ENCODE results near the gene BAHD1. TPM values are rescaled to one million over a fixed set of nuclear protein-coding genes. Genes with fewer than 3 reads are reported as not detected.

BAHD1 gene
- total RNA-seq, 1 donor from 2014 or later, result 26.5 TPM

DNA sequence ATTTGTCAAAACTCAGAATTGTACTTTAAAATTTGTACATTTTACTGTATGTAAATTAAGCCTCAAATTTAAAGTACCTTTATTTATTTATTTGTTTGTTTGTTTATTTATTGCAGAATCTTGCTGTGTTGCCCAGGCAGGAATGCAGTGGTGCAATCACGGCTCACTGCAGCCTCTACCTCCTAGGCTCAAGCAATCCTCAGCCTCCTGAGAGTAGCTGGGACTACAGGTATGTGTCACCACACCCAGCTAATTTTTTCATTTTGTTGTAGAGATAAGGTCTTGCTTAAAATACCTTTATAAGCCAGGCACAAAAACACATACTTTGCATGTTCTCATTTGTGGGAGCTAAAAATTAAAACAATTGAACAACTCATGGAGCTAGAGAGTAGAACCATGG is 67.5 kb downstream of the BAHD1 start:
- intact Hi-C loops (cut with micrococcal nuclease), result loop anchor here (5.0 kb wide), 1 partner anchor 166 kb away; the partner anchor contains the start of gene CCDC9B
- no peaks in the 10 kb centered on the region for H3K9me3 Mint-ChIP-seq
- DNase-seq (ENCODE audit: low spot score), result no peak
- no peak overlapping the region for H3K27ac Mint-ChIP-seq
- H3K27me3 Mint-ChIP-seq (ENCODE audit: insufficient read depth), result peaks cover 73% of the 10 kb centered on the region
- H3K4me1 Mint-ChIP-seq (ENCODE audit: low read depth), result peaks cover 33% of the 10 kb centered on the region
- no peak overlapping the region for H3K4me3 Mint-ChIP-seq
- no peaks in the 10 kb centered on the region for H3K36me3 Mint-ChIP-seq (ENCODE audit: low read depth)

DNA sequence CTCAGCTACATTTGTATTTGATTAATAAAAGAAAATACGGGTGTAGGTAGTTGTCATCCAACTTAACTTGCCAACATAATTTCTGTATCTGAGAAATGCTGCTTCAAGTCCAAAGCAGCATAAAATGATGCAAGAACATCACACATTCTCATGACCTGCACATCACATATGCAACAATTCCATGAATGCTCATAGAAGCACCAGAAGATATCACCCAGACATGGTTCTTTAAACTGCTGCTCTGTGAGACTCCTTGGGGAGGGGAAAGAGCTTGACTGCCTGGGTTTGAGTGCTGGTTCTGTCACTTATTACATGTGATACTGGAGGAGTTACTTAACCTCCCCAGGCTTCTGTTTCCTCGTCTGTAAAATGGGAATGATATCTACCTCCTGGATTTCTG is 69.4 kb downstream of the BAHD1 start:
- no peak overlapping the region for H3K4me3 Mint-ChIP-seq
- no peak overlapping the region for H3K27ac Mint-ChIP-seq
- intact Hi-C loops (cut with micrococcal nuclease), result no loop called here
- H3K9me3 Mint-ChIP-seq, result no peaks in the 10 kb centered on the region
- peaks cover 33% of the 10 kb centered on the region for H3K4me1 Mint-ChIP-seq (ENCODE audit: low read depth)
- peaks cover 65% of the 10 kb centered on the region for H3K27me3 Mint-ChIP-seq (ENCODE audit: insufficient read depth)
- DNase-seq (ENCODE audit: low spot score), result no peak
- no peaks in the 10 kb centered on the region for H3K36me3 Mint-ChIP-seq (ENCODE audit: low read depth)

DNA sequence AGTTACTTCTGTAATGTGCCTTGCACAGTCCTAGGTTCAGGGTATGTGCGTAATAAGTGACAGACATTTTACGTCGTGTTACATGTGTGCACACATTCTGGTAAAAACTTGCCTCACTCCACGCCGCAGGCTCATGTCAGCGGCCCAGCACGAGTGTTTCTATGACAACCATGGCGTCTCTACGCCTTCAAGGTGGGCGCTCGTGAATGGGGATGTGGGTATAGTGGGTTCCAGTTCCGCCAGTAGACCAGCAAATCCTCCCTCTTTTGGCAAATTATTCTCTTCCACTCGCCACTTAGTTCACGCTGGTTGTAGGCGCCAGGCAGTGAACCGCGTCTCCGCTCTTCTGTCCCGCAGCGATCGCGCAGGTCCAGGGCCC is 70.3 kb downstream of the BAHD1 start:
- H3K36me3 Mint-ChIP-seq (ENCODE audit: low read depth), result no peaks in the 10 kb centered on the region
- no peak overlapping the region for H3K27ac Mint-ChIP-seq
- DNase-seq (ENCODE audit: low spot score), result no peak
- peak overlapping the region; percentile 78 for H3K4me3 Mint-ChIP-seq
- H3K27me3 Mint-ChIP-seq (ENCODE audit: insufficient read depth), result peaks cover 65% of the 10 kb centered on the region
- no peaks in the 10 kb centered on the region for H3K9me3 Mint-ChIP-seq
- peaks cover 33% of the 10 kb centered on the region for H3K4me1 Mint-ChIP-seq (ENCODE audit: low read depth)
- intact Hi-C loops (cut with micrococcal nuclease), result loop anchor here (1.0 kb wide), 1 partner anchor 8 kb away; no protein-coding TSS in a partner anchor

DNA sequence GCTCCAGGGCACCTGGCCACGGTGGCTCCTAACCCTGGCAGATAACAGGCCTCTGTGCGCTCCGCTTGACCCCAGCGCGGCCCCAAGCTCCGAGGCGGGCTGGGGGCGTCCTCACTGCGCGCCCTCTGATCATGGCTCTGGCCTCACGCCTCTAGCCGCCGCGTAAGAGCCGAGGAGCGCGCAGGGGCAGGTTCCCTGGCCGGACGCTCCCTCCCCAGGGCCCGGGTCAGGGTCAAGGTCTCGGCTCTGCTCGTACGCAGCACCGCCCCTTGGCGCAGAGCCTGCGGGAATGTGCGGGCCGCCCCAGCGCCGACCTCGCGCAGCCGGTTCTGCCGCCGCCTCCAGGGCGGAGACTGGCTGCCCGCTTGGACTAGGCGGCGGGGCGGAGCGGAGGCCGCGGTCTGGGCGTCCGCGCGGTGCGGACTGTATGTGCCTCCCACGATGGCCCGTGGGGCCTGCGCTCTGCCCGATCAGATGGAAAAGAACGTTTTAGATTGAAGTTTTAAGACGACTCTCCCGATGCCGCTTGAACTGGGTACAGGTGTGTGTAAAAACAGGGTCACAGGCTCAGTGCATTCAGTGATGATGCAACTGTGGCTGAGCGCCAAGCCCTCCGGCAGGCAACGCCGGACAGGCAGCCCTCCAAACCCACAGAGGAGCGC is 70.8 kb downstream of the BAHD1 start:
- Mint-ChIP-seq H3K27ac (no peak overlapping the region), H3K36me3 (ENCODE audit: low read depth) (no peaks in the 10 kb centered on the region), H3K27me3 (ENCODE audit: insufficient read depth) (peaks cover 62% of the 10 kb centered on the region), H3K4me3 (peak overlapping the region; percentile 78), H3K9me3 (no peaks in the 10 kb centered on the region), H3K4me1 (ENCODE audit: low read depth) (peaks cover 30% of the 10 kb centered on the region)
- intact Hi-C loops (cut with micrococcal nuclease), result loop anchor here (1.0 kb wide), 1 partner anchor 8 kb away; no protein-coding TSS in a partner anchor
- no peak for DNase-seq (ENCODE audit: low spot score)

DNA sequence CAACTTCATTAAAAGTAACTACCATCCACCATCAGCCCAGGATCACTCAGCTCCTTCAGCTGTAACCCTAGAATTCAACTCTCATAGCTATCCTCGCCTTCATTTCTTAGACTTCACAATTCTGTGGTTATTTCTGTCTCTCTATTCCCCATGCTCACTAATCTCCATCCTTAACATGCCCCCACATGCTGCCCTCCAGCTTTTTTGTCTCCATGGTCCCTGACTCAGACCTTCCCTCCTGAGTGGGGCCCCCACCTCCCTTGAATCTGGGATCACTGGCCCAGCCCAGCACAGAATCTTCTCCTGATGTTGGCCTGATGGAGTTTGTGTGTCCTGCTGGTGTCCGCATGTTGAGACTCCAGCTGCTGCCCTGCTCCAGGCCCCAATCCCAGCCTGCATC is 71.7 kb downstream of the BAHD1 start:
- H3K9me3 Mint-ChIP-seq, result no peaks in the 10 kb centered on the region
- no peak for DNase-seq (ENCODE audit: low spot score)
- no peaks in the 10 kb centered on the region for H3K36me3 Mint-ChIP-seq (ENCODE audit: low read depth)
- H3K4me3 Mint-ChIP-seq, result peak overlapping the region; percentile 59
- peaks cover 60% of the 10 kb centered on the region for H3K27me3 Mint-ChIP-seq (ENCODE audit: insufficient read depth)
- H3K4me1 Mint-ChIP-seq (ENCODE audit: low read depth), result peaks cover 23% of the 10 kb centered on the region
- H3K27ac Mint-ChIP-seq, result peak overlapping the region; percentile 9
- intact Hi-C loops (cut with micrococcal nuclease), result no loop called here

DNA sequence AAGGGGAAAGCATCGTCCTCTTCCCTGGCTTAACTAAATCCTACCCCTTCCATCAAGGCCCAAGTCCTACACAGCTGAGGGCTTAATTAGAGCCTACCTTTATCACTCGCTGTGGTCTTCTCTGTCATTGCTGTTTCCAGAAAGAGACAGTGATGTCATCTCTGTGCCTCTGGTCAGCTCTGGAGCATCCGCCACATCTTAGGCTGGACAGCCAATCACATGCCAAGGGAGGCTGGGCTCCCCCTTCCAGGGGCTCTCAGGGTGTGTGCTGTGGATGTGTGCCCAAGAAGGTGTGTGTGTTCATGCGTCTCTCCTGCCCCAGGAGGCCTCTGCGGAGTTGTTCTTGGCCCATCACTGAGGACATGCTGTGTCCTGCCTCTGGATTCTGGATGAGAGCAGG is 72.9 kb downstream of the BAHD1 start:
- no peak overlapping the region for H3K4me3 Mint-ChIP-seq
- no peak overlapping the region for H3K27ac Mint-ChIP-seq
- H3K4me1 Mint-ChIP-seq (ENCODE audit: low read depth), result peaks cover 17% of the 10 kb centered on the region
- DNase-seq (ENCODE audit: low spot score), result no peak
- no peaks in the 10 kb centered on the region for H3K36me3 Mint-ChIP-seq (ENCODE audit: low read depth)
- H3K27me3 Mint-ChIP-seq (ENCODE audit: insufficient read depth), result peaks cover 52% of the 10 kb centered on the region
- intact Hi-C loops (cut with micrococcal nuclease), result no loop called here
- H3K9me3 Mint-ChIP-seq, result no peaks in the 10 kb centered on the region

DNA sequence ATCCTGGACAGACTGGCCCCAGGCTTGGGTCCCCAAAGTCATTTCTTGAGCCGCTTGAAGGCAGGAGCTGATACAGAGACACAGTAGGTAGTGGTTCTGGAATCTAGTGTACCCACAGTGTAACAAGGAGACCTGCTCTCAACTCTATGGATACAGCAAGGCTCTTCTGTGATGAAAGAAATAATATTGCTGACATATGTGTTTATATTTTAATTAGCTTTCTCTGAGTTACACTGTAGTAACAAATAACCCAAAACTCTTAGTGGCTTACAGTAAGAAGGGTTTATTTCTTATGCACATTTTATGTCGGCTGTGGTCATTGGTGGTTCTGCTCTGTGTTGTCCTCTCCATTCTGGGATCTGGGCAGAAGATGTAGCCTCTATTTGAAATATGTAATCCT is 75.6 kb downstream of the BAHD1 start:
- DNase-seq (ENCODE audit: low spot score), result no peak
- no peak overlapping the region for H3K4me3 Mint-ChIP-seq
- peaks cover 36% of the 10 kb centered on the region for H3K27me3 Mint-ChIP-seq (ENCODE audit: insufficient read depth)
- intact Hi-C loops (cut with micrococcal nuclease), result no loop called here
- H3K27ac Mint-ChIP-seq, result no peak overlapping the region
- H3K36me3 Mint-ChIP-seq (ENCODE audit: low read depth), result no peaks in the 10 kb centered on the region
- H3K9me3 Mint-ChIP-seq, result no peaks in the 10 kb centered on the region
- H3K4me1 Mint-ChIP-seq (ENCODE audit: low read depth), result peaks cover 12% of the 10 kb centered on the region

Other genes with a start within 250 kb of the BAHD1 start
- gene PAK6, start 201.9 kb upstream of the BAHD1 start, total RNA-seq, result 0.26 and 0.78 TPM in 2 replicates
- gene ANKRD63, start 157.9 kb upstream of the BAHD1 start, total RNA-seq, result not detected in 2 replicates
- 88.5 and 89.0 TPM in 2 replicates for gene PLCB2, start 133.0 kb upstream of the BAHD1 start, total RNA-seq
- gene INAFM2, start 117.3 kb upstream of the BAHD1 start, total RNA-seq, result 19.2 and 25.1 TPM in 2 replicates
- 0.21 and 0.24 TPM in 2 replicates for gene CCDC9B, start 100.0 kb upstream of the BAHD1 start, total RNA-seq
- gene PHGR1, start 89.9 kb upstream of the BAHD1 start, total RNA-seq, result not detected in 2 replicates
- 0.02 and 0.54 TPM in 2 replicates for gene DISP2, start 82.7 kb upstream of the BAHD1 start, total RNA-seq
- 48.4 and 52.1 TPM in 2 replicates for gene KNSTRN, start 58.2 kb upstream of the BAHD1 start, total RNA-seq
- gene IVD, start 35.2 kb upstream of the BAHD1 start, total RNA-seq, result 59.6 and 65.2 TPM in 2 replicates
- gene CHST14, start 30.0 kb downstream of the BAHD1 start, total RNA-seq, result 9.7 and 10.2 TPM in 2 replicates
- gene CCDC32, start 124.1 kb downstream of the BAHD1 start, total RNA-seq, result 28.4 and 36.9 TPM in 2 replicates
- gene RPUSD2, start 128.3 kb downstream of the BAHD1 start, total RNA-seq, result 19.5 and 22.6 TPM in 2 replicates
- gene KNL1, start 153.3 kb downstream of the BAHD1 start, total RNA-seq, result 21.6 and 22.4 TPM in 2 replicates

Data from activated T-helper 1 cell treated with anti-CD3 and anti-CD28 coated beads, Interleukin-12 subunit alpha, Interleukin-12 subunit beta, Interleukin-2, Interleukin-4 antibody, amounts not matched to agents 30 ng/mL and 10 ng/mL and 1 ng/mL, durations not matched to agents 14 hours and 24 hours and 36 hours (primary cell).